ENCODE results near the gene SNX8.
"Not testable (repeated sequence)": the region's sequence is repeated elsewhere in the genome, so short reads cannot be mapped to it uniquely, and the experiment has no call there.

DNA sequence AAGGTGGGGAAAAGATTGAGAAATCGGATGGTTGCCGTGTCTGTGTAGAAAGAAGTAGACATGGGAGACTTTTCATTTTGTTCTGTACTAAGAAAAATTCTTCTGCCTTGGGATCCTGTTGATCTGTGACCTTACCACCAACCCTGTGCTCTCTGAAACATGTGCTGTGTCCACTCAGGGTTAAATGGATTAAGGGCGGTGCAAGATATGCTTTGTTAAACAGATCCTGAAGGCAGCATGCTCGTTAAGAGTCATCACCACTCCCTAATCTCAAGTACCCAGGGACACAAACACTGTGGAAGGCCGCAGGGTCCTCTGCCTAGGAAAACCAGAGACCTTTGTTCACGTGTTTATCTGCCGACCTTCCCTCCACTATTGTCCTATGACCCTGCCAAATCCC is 10.7 kb downstream of the SNX8 start:
- TF ChIP-seq, protein P1, sequence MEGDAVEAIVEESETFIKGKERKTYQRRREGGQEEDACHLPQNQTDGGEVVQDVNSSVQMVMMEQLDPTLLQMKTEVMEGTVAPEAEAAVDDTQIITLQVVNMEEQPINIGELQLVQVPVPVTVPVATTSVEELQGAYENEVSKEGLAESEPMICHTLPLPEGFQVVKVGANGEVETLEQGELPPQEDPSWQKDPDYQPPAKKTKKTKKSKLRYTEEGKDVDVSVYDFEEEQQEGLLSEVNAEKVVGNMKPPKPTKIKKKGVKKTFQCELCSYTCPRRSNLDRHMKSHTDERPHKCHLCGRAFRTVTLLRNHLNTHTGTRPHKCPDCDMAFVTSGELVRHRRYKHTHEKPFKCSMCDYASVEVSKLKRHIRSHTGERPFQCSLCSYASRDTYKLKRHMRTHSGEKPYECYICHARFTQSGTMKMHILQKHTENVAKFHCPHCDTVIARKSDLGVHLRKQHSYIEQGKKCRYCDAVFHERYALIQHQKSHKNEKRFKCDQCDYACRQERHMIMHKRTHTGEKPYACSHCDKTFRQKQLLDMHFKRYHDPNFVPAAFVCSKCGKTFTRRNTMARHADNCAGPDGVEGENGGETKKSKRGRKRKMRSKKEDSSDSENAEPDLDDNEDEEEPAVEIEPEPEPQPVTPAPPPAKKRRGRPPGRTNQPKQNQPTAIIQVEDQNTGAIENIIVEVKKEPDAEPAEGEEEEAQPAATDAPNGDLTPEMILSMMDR (IDR thresholded peaks at IDR 0.05; ENCODE audit: poor library complexity): not testable (repeated sequence)
- not testable (repeated sequence) for TF ChIP-seq EZH2 (IDR thresholded peaks at IDR 0.05; ENCODE audit: borderline replicate concordance)

All from hepatocyte (in vitro differentiated cells).